Measurements from ENCODE around the gene PET100.

GRCh38 chr19:7628589-7629311, 843 bp upstream of the PET100 start:
- TF ChIP-seq, protein P1, sequence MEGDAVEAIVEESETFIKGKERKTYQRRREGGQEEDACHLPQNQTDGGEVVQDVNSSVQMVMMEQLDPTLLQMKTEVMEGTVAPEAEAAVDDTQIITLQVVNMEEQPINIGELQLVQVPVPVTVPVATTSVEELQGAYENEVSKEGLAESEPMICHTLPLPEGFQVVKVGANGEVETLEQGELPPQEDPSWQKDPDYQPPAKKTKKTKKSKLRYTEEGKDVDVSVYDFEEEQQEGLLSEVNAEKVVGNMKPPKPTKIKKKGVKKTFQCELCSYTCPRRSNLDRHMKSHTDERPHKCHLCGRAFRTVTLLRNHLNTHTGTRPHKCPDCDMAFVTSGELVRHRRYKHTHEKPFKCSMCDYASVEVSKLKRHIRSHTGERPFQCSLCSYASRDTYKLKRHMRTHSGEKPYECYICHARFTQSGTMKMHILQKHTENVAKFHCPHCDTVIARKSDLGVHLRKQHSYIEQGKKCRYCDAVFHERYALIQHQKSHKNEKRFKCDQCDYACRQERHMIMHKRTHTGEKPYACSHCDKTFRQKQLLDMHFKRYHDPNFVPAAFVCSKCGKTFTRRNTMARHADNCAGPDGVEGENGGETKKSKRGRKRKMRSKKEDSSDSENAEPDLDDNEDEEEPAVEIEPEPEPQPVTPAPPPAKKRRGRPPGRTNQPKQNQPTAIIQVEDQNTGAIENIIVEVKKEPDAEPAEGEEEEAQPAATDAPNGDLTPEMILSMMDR (IDR thresholded peaks at IDR 0.05 in 4 of 5, conservative IDR thresholded peaks at IDR 0.05 in 1 of 5), result no peak
- no peak for TF ChIP-seq POLR2A (IDR thresholded peaks at IDR 0.05)

Measured in gastrocnemius medialis (tissue), 4 donors.